Activated naive CD4-positive, alpha-beta T cell treated with anti-CD3 and anti-CD28 coated beads for 36 hours (primary cell): ENCODE results near the gene TNFSF8. TPM values are rescaled to one million over a fixed set of nuclear protein-coding genes. Genes with fewer than 3 reads are reported as not detected.

Source experiments
- CTCF ChIA-PET: fragments of 350-600 bp; sonication (Branson Sonifier 250); formaldehyde crosslinking; loops from one replicate; lab custom pipeline; 2021; ENCODE audit warnings: antibody characterized with exemption; lab: Charles Lee
- DNase-seq: peaks from one replicate; pipeline ENCODE4 v3.0.0-alpha.2; 2020
- H3K27ac Mint-ChIP-seq: one replicate; pipeline ENCODE4 v1.8.0; 2021; ENCODE audit warnings: mild to moderate bottlenecking, mixed read lengths
- H3K27me3 Mint-ChIP-seq: one replicate; pipeline ENCODE4 v1.8.0; 2021; ENCODE audit warnings: low read depth, mixed read lengths
- H3K36me3 Mint-ChIP-seq: one replicate; pipeline ENCODE4 v1.8.0; 2021; ENCODE audit warnings: low read depth, mixed read lengths
- H3K4me1 Mint-ChIP-seq: one replicate; pipeline ENCODE4 v1.8.0; 2021; ENCODE audit warnings: low read depth, mixed read lengths
- H3K4me3 Mint-ChIP-seq: one replicate; pipeline ENCODE4 v1.8.0; 2021; ENCODE audit warnings: mild to moderate bottlenecking, moderate library complexity, mixed read lengths
- H3K9me3 Mint-ChIP-seq: one replicate; pipeline ENCODE4 v1.8.0; 2021; ENCODE audit warnings: mixed read lengths
- intact Hi-C: fragments of 100-400 bp; cut with micrococcal nuclease; formaldehyde crosslinking; loops from one replicate; pipeline ENCODE4 v1.15.1; 2023
- total RNA-seq, 2 experiments: library from RNA; stranded (reverse); gene quantifications; one replicate each; pipeline ENCODE4 v1.2.3, GENCODE V29; 2021

The TNFSF8 gene
- total RNA-seq, 2 experiments from 2014 or later: 25.9 to 26.4 TPM

- DNase-seq: no peak
- H3K4me3 Mint-ChIP-seq: no peak overlapping the region
- no peak overlapping the region for H3K27ac Mint-ChIP-seq
- peaks cover 45% of the 10 kb centered on the region for H3K4me1 Mint-ChIP-seq
- CTCF ChIA-PET: interaction anchor here (0.6 to 1.2 kb wide), 2 partner anchors 9 to 270 kb away, joined by 3 read pairs; no protein-coding TSS in a partner anchor
- peaks cover 14% of the 10 kb centered on the region for H3K9me3 Mint-ChIP-seq
- intact Hi-C loops: loop anchor here (1.0 to 5.0 kb wide), 2 partner anchors 33 to 34 kb away; no protein-coding TSS in a partner anchor
- H3K27me3 Mint-ChIP-seq: no peaks in the 10 kb centered on the region
- peaks cover 11% of the 10 kb centered on the region for H3K36me3 Mint-ChIP-seq
These were observed 24.7 kb upstream of the TNFSF8 start for GRCh38 chr9:114954956-114955582.

GRCh38 chr9:114953959-114954358 is 23.6 kb upstream of the TNFSF8 start:
- CTCF ChIA-PET: interaction anchor here (1.1 to 1.4 kb wide), 3 partner anchors 8 to 273 kb away, joined by 3 read pairs; no protein-coding TSS in a partner anchor
- H3K27me3 Mint-ChIP-seq: no peaks in the 10 kb centered on the region
- intact Hi-C loops: loop anchor here (1.0 kb wide), 1 partner anchor 35 kb away; no protein-coding TSS in a partner anchor
- no peak overlapping the region for H3K4me3 Mint-ChIP-seq
- H3K36me3 Mint-ChIP-seq: peaks cover 2% of the 10 kb centered on the region
- peaks cover 3% of the 10 kb centered on the region for H3K9me3 Mint-ChIP-seq
- H3K4me1 Mint-ChIP-seq: peaks cover 34% of the 10 kb centered on the region
- peak; percentile 62 for DNase-seq
- H3K27ac Mint-ChIP-seq: peak overlapping the region; percentile 8

- Mint-ChIP-seq H3K27ac (no peak overlapping the region), H3K27me3 (no peaks in the 10 kb centered on the region), H3K36me3 (no peaks in the 10 kb centered on the region), H3K4me3 (no peak overlapping the region), H3K4me1 (peaks cover 25% of the 10 kb centered on the region), H3K9me3 (no peaks in the 10 kb centered on the region)
- DNase-seq: no peak
- intact Hi-C loops: no loop called here
- CTCF ChIA-PET: interaction anchor here (1.4 kb wide), 1 partner anchor 272 kb away, joined by 3 read pairs; no protein-coding TSS in a partner anchor
These were observed 22.7 kb upstream of the TNFSF8 start for GRCh38 chr9:114953046-114953445.

- DNase-seq: no peak
- Mint-ChIP-seq H3K4me1 (peaks cover 25% of the 10 kb centered on the region), H3K27ac (no peak overlapping the region), H3K36me3 (no peaks in the 10 kb centered on the region), H3K4me3 (no peak overlapping the region), H3K27me3 (no peaks in the 10 kb centered on the region), H3K9me3 (no peaks in the 10 kb centered on the region)
- CTCF ChIA-PET: interaction anchor here (0.6 kb wide), 1 partner anchor 118 kb away, joined by 3 read pairs; no protein-coding TSS in a partner anchor
- intact Hi-C loops: no loop called here
These were observed 20.4 kb upstream of the TNFSF8 start for GRCh38 chr9:114950761-114951160.

- CTCF ChIA-PET: interaction anchor here (0.6 to 0.8 kb wide), 3 partner anchors 22 to 541 kb away, joined by 3 to 5 read pairs (median 3); no protein-coding TSS in a partner anchor
- H3K27me3 Mint-ChIP-seq: no peaks in the 10 kb centered on the region
- H3K4me1 Mint-ChIP-seq: peaks cover 17% of the 10 kb centered on the region
- no peaks in the 10 kb centered on the region for H3K36me3 Mint-ChIP-seq
- H3K4me3 Mint-ChIP-seq: no peak overlapping the region
- DNase-seq: no peak
- no peak overlapping the region for H3K27ac Mint-ChIP-seq
- intact Hi-C loops: no loop called here
- H3K9me3 Mint-ChIP-seq: no peaks in the 10 kb centered on the region
These were observed 16.7 kb upstream of the TNFSF8 start for GRCh38 chr9:114947058-114947457.

- H3K9me3 Mint-ChIP-seq: no peaks in the 10 kb centered on the region
- peaks cover 17% of the 10 kb centered on the region for H3K4me1 Mint-ChIP-seq
- no peak for DNase-seq
- intact Hi-C loops: no loop called here
- no peak overlapping the region for H3K27ac Mint-ChIP-seq
- H3K4me3 Mint-ChIP-seq: no peak overlapping the region
- no peaks in the 10 kb centered on the region for H3K27me3 Mint-ChIP-seq
- no peaks in the 10 kb centered on the region for H3K36me3 Mint-ChIP-seq
- CTCF ChIA-PET: interaction anchor here (0.8 to 1.1 kb wide), 2 partner anchors 9 to 23 kb away, joined by 3 to 5 read pairs; no protein-coding TSS in a partner anchor
These were observed 15.4 kb upstream of the TNFSF8 start for GRCh38 chr9:114945616-114946412.

- H3K27ac Mint-ChIP-seq: no peak overlapping the region
- H3K27me3 Mint-ChIP-seq: no peaks in the 10 kb centered on the region
These were observed 11.0 kb upstream of the TNFSF8 start for GRCh38 chr9:114941376-114941775.

GRCh38 chr9:114938687-114939575 is 8.5 kb upstream of the TNFSF8 start:
- DNase-seq: no peak
- intact Hi-C loops: no loop called here
- CTCF ChIA-PET: interaction anchor here (0.5 to 1.4 kb wide), 5 partner anchors 10 to 532 kb away, joined by 3 to 7 read pairs (median 3); no protein-coding TSS in a partner anchor
- Mint-ChIP-seq H3K36me3 (no peaks in the 10 kb centered on the region), H3K27ac (no peak overlapping the region), H3K4me3 (no peak overlapping the region), H3K27me3 (no peaks in the 10 kb centered on the region), H3K4me1 (peaks cover 19% of the 10 kb centered on the region), H3K9me3 (no peaks in the 10 kb centered on the region)

More at GRCh38 chr9:114941376-114941775, 11.0 kb upstream of the TNFSF8 start:
- H3K4me1 Mint-ChIP-seq: peaks cover 25% of the 10 kb centered on the region
- no peak overlapping the region for H3K4me3 Mint-ChIP-seq
- intact Hi-C loops: no loop called here
- CTCF ChIA-PET: interaction anchor here (1.4 to 1.6 kb wide), 2 partner anchors 12 to 19 kb away, joined by 3 to 6 read pairs; no protein-coding TSS in a partner anchor
- no peaks in the 10 kb centered on the region for H3K36me3 Mint-ChIP-seq
- no peak for DNase-seq
- H3K9me3 Mint-ChIP-seq: no peaks in the 10 kb centered on the region

GRCh38 chr9:114937516-114937915 is 7.1 kb upstream of the TNFSF8 start:
- no peak overlapping the region for H3K27ac Mint-ChIP-seq
- H3K4me1 Mint-ChIP-seq: peaks cover 20% of the 10 kb centered on the region
- intact Hi-C loops: no loop called here
- no peaks in the 10 kb centered on the region for H3K9me3 Mint-ChIP-seq
- no peak overlapping the region for H3K4me3 Mint-ChIP-seq
- H3K36me3 Mint-ChIP-seq: no peaks in the 10 kb centered on the region
- H3K27me3 Mint-ChIP-seq: no peaks in the 10 kb centered on the region
- DNase-seq: no peak
- CTCF ChIA-PET: interaction anchor here (0.7 to 1.5 kb wide), 6 partner anchors 8 to 284 kb away, joined by 3 to 9 read pairs (median 3); no protein-coding TSS in a partner anchor

- H3K27ac Mint-ChIP-seq: no peak overlapping the region
- no peaks in the 10 kb centered on the region for H3K27me3 Mint-ChIP-seq
- CTCF ChIA-PET: interaction anchor here (0.9 to 1.8 kb wide), 4 partner anchors 15 to 283 kb away, joined by 3 to 9 read pairs (median 4); no protein-coding TSS in a partner anchor
- H3K36me3 Mint-ChIP-seq: no peaks in the 10 kb centered on the region
- no peak for DNase-seq
- H3K9me3 Mint-ChIP-seq: no peaks in the 10 kb centered on the region
- no peak overlapping the region for H3K4me3 Mint-ChIP-seq
- intact Hi-C loops: no loop called here
- H3K4me1 Mint-ChIP-seq: peaks cover 29% of the 10 kb centered on the region
These were observed 6.2 kb upstream of the TNFSF8 start for GRCh38 chr9:114936581-114936980.

GRCh38 chr9:114935119-114935518 is 4.7 kb upstream of the TNFSF8 start:
- CTCF ChIA-PET: no interaction called here
- Mint-ChIP-seq H3K27ac (no peak overlapping the region), H3K36me3 (peaks cover 3% of the 10 kb centered on the region), H3K4me1 (peaks cover 37% of the 10 kb centered on the region), H3K27me3 (no peaks in the 10 kb centered on the region), H3K9me3 (no peaks in the 10 kb centered on the region), H3K4me3 (no peak overlapping the region)
- intact Hi-C loops: no loop called here
- no peak for DNase-seq
